BLaER1 (cell line): ENCODE data around the gene C20orf202.
A peak's percentile ranks its signal among the peaks of the same experiment; 100 is the strongest.

Experiments
- H3K27ac ChIP-seq: shearing (Covaris generic); formaldehyde crosslinking; 2 replicates; pipeline ENCODE4 v1.8.1; 2022
- H3K27me3 ChIP-seq: shearing (Covaris generic); formaldehyde crosslinking; 2 replicates; pipeline ENCODE4 v1.8.1; 2022
- H3K36me3 ChIP-seq: shearing (Covaris generic); formaldehyde crosslinking; 2 replicates; pipeline ENCODE4 v1.8.1; 2022
- H3K4me1 ChIP-seq: shearing (Covaris generic); formaldehyde crosslinking; 2 replicates; pipeline ENCODE4 v1.8.1; 2022
- H3K4me2 ChIP-seq: shearing (Covaris generic); formaldehyde crosslinking; 2 replicates; pipeline ENCODE4 v1.8.1; 2022
- H3K4me3 ChIP-seq: shearing (Covaris generic); formaldehyde crosslinking; 2 replicates; pipeline ENCODE4 v1.8.1; 2022
- H3K9ac ChIP-seq: shearing (Covaris generic); formaldehyde crosslinking; 2 replicates; pipeline ENCODE4 v1.8.1; 2022
- H3K9me3 ChIP-seq: shearing (Covaris generic); formaldehyde crosslinking; 2 replicates; pipeline ENCODE4 v1.8.1; 2022
- H4K20me1 ChIP-seq: shearing (Covaris generic); formaldehyde crosslinking; 2 replicates; pipeline ENCODE4 v1.8.1; 2022
- Cebpa-rat ChIP-seq: shearing (Covaris generic); IDR thresholded peaks from 2 replicates; pipeline ENCODE4 v1.8.1; 2022

Gene C20orf202

GRCh38 chr20:1182106-1182505 is 21.1 kb upstream of the C20orf202 start:
- no peak overlapping the region for H3K4me3 ChIP-seq
- H3K36me3 ChIP-seq: no peaks in the 10 kb centered on the region; the same call in 1 of the 2 replicates
- H3K4me1 ChIP-seq: no peaks in the 10 kb centered on the region
- TF ChIP-seq Cebpa-rat: no peak
- H4K20me1 ChIP-seq: peaks cover 24% of the 10 kb centered on the region; the same call in 1 of the 2 replicates
- H3K4me2 ChIP-seq: no peak overlapping the region
- H3K9me3 ChIP-seq: no peaks in the 10 kb centered on the region
- H3K27ac ChIP-seq: no peak overlapping the region
- peaks cover 41% of the 10 kb centered on the region for H3K27me3 ChIP-seq
- no peak overlapping the region for H3K9ac ChIP-seq

- Histone ChIP-seq H3K9me3 (no peaks in the 10 kb centered on the region), H3K4me3 (no peak overlapping the region), H3K27me3 (peaks cover 41% of the 10 kb centered on the region), H4K20me1 (peaks cover 24% of the 10 kb centered on the region; the same call in 1 of the 2 replicates), H3K4me1 (no peaks in the 10 kb centered on the region), H3K36me3 (no peaks in the 10 kb centered on the region; the same call in 1 of the 2 replicates), H3K27ac (no peak overlapping the region), H3K4me2 (no peak overlapping the region), H3K9ac (no peak overlapping the region)
- no peak for TF ChIP-seq Cebpa-rat
Measured at GRCh38 chr20:1183153-1183552, 20.1 kb upstream of the C20orf202 start.

GRCh38 chr20:1184260-1184637 is 19.0 kb upstream of the C20orf202 start:
- TF ChIP-seq Cebpa-rat: no peak
- H3K4me1 ChIP-seq: no peaks in the 10 kb centered on the region
- no peaks in the 10 kb centered on the region for H3K9me3 ChIP-seq
- no peak overlapping the region for H3K4me2 ChIP-seq
- H4K20me1 ChIP-seq: peaks cover 24% of the 10 kb centered on the region; the same call in 1 of the 2 replicates
- no peak overlapping the region for H3K4me3 ChIP-seq
- no peaks in the 10 kb centered on the region; the same call in 1 of the 2 replicates for H3K36me3 ChIP-seq
- H3K9ac ChIP-seq: no peak overlapping the region
- H3K27ac ChIP-seq: no peak overlapping the region
- peaks cover 41% of the 10 kb centered on the region for H3K27me3 ChIP-seq

GRCh38 chr20:1184638-1185315 is 18.5 kb upstream of the C20orf202 start, which contains the start of gene TMEM74B:
Gene TMEM74B (minus strand): TSS chr20:1184981. CDS start chr20:1183801, 1,180 bp downstream.
- Histone ChIP-seq H3K27me3 (peaks cover 41% of the 10 kb centered on the region), H3K9ac (no peak within 1 kb of the TSS), H3K4me2 (peak within 1 kb of the TSS; percentile 63), H3K27ac (no peak within 1 kb of the TSS), H3K4me1 (no peaks in the 10 kb centered on the region), H3K36me3 (no peaks in the 10 kb centered on the region; the same call in 1 of the 2 replicates), H3K9me3 (no peaks in the 10 kb centered on the region), H4K20me1 (peaks cover 24% of the 10 kb centered on the region; the same call in 1 of the 2 replicates), H3K4me3 (peak within 1 kb of the TSS; percentile 58)
- TF ChIP-seq Cebpa-rat: no peak

- Histone ChIP-seq H3K4me1 (no peaks in the 10 kb centered on the region), H3K9me3 (no peaks in the 10 kb centered on the region), H3K27me3 (peaks cover 41% of the 10 kb centered on the region), H3K4me3 (peak overlapping the region; percentile 58), H3K4me2 (peak overlapping the region; percentile 63), H3K27ac (no peak overlapping the region), H3K9ac (no peak overlapping the region), H3K36me3 (no peaks in the 10 kb centered on the region; the same call in 1 of the 2 replicates), H4K20me1 (peaks cover 24% of the 10 kb centered on the region; the same call in 1 of the 2 replicates)
- no peak for TF ChIP-seq Cebpa-rat
Measured at GRCh38 chr20:1185316-1185741, 17.9 kb upstream of the C20orf202 start.

- peaks cover 22% of the 10 kb centered on the region; the same call in 1 of the 2 replicates for H4K20me1 ChIP-seq
Measured at GRCh38 chr20:1185790-1186334, 17.4 kb upstream of the C20orf202 start.

GRCh38 chr20:1186367-1186991 is 16.8 kb upstream of the C20orf202 start:
- Histone ChIP-seq H3K27me3 (peaks cover 41% of the 10 kb centered on the region), H3K36me3 (no peaks in the 10 kb centered on the region), H4K20me1 (peaks cover 16% of the 10 kb centered on the region; the same call in 1 of the 2 replicates), H3K4me3 (no peak overlapping the region), H3K4me1 (no peaks in the 10 kb centered on the region), H3K9me3 (no peaks in the 10 kb centered on the region), H3K9ac (no peak overlapping the region), H3K4me2 (no peak overlapping the region), H3K27ac (no peak overlapping the region)
- no peak for TF ChIP-seq Cebpa-rat

More at GRCh38 chr20:1185790-1186334, 17.4 kb upstream of the C20orf202 start:
- H3K9ac ChIP-seq: no peak overlapping the region
- H3K36me3 ChIP-seq: no peaks in the 10 kb centered on the region; the same call in 1 of the 2 replicates
- TF ChIP-seq Cebpa-rat: no peak
- no peaks in the 10 kb centered on the region for H3K4me1 ChIP-seq
- no peak overlapping the region for H3K27ac ChIP-seq
- H3K27me3 ChIP-seq: peaks cover 41% of the 10 kb centered on the region
- H3K4me3 ChIP-seq: peak overlapping the region; percentile 58; the same call in 1 of the 2 replicates
- no peaks in the 10 kb centered on the region for H3K9me3 ChIP-seq
- peak overlapping the region; percentile 63 for H3K4me2 ChIP-seq

- Histone ChIP-seq H3K27me3 (peaks cover 40% of the 10 kb centered on the region), H3K9ac (no peak overlapping the region), H3K9me3 (no peaks in the 10 kb centered on the region), H3K4me3 (no peak overlapping the region), H3K4me1 (no peaks in the 10 kb centered on the region), H3K4me2 (no peak overlapping the region), H3K36me3 (no peaks in the 10 kb centered on the region), H3K27ac (no peak overlapping the region), H4K20me1 (peaks cover 16% of the 10 kb centered on the region; the same call in 1 of the 2 replicates)
- no peak for TF ChIP-seq Cebpa-rat
Measured at GRCh38 chr20:1187605-1188171, 15.6 kb upstream of the C20orf202 start.

- H3K4me2 ChIP-seq: no peak overlapping the region
- no peak for TF ChIP-seq Cebpa-rat
- H4K20me1 ChIP-seq: peaks cover 16% of the 10 kb centered on the region; the same call in 1 of the 2 replicates
- H3K9ac ChIP-seq: no peak overlapping the region
- H3K4me1 ChIP-seq: no peaks in the 10 kb centered on the region
- H3K9me3 ChIP-seq: no peaks in the 10 kb centered on the region
- H3K27me3 ChIP-seq: peaks cover 33% of the 10 kb centered on the region
- H3K27ac ChIP-seq: no peak overlapping the region
- no peak overlapping the region for H3K4me3 ChIP-seq
- no peaks in the 10 kb centered on the region for H3K36me3 ChIP-seq
Measured at GRCh38 chr20:1188347-1188746, 14.9 kb upstream of the C20orf202 start.
